Spleen (tissue), 7 donors: Measurements from ENCODE around the gene PROX1.

Experiments used
- CTCF ChIP-seq, 11 experiments: fragments of 200-600 bp in 7 of 11; fragments of 450-650 bp in 4 of 11; sonication (generic) in 4 of 11; IDR thresholded peaks in 8 of 11; conservative IDR thresholded peaks in 3 of 11; 1 replicate in 7 of 11; 2 replicates in 4 of 11; pipeline versions ENCODE4 v1.4.0 to v1.8.0; 2016 to 2021; ENCODE audit warnings: antibody characterized with exemption in 11 of 11, inconsistent platforms in 4 of 11, mild to moderate bottlenecking in 1 of 11
- POLR2A ChIP-seq, 3 donors: fragments of 450-650 bp; IDR thresholded peaks; one replicate each; pipeline ENCODE4 v1.5.1; 2017; ENCODE audit warnings: antibody characterized with exemption in 3 of 3, mild to moderate bottlenecking in 1 of 3
- POLR2AphosphoS5 ChIP-seq, 3 donors: sonication (generic); formaldehyde crosslinking; IDR thresholded peaks; one replicate each; pipeline ENCODE4 v1.5.1; 2017; ENCODE audit warnings: antibody characterized with exemption in 3 of 3
- donor health status: DM: no; HTN: no; CAD: no; lungs with moderate emphysema.
- donor health status: DM: no; HTN: no; CAD: no.
- donor health status: DM: no; HTN: no; CAD: no.

GRCh38 chr1:214008347-214008746 is 20.6 kb downstream of the PROX1 start:
- TF ChIP-seq POLR2A (IDR thresholded peaks at IDR 0.05) (no peak), CTCF (IDR thresholded peaks at IDR 0.05 in 8 of 11, conservative IDR thresholded peaks at IDR 0.05 in 3 of 11) (no peak), POLR2AphosphoS5 (IDR thresholded peaks at IDR 0.05) (no peak)
